OCI-LY3 (cell line): ENCODE results near the gene ZNF423.

Experiments
- EZH2phosphoT487 ChIP-seq: fragments of 200-600 bp; shearing (Covaris generic); IDR thresholded peaks from 2 replicates; pipeline ENCODE4 v1.6.1; 2018; ENCODE audit warnings: antibody characterized with exemption, mixed run types, low read depth
- TF ChIP-seq, protein P1 (sequence below): fragments of 200-600, 300-600 bp; sonication (generic); IDR thresholded peaks from 2 replicates; pipeline ENCODE4 v1.5.1; 2014; ENCODE audit warnings: antibody characterized with exemption, low read length, low read depth

DNA sequence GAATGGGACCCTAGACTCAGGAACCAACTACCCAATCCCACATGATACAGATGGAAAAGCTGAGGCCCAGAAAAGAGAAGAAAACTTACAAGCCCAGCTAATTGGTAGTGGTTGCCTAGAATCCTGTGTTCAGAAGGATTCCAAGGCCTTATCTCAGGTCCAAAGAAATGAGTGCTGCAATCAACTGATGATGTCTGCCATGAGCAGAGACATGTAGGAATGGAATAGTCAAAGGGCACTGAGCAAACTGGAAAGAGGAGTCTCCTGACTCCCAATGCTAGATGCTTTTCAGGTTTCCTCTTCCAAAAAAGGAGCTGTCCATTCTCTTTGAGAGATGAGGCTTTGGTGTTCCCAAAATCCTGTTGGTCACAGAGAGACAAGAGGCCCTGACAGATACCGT is 210.6 kb downstream of the ZNF423 start:
- TF ChIP-seq, protein P1, sequence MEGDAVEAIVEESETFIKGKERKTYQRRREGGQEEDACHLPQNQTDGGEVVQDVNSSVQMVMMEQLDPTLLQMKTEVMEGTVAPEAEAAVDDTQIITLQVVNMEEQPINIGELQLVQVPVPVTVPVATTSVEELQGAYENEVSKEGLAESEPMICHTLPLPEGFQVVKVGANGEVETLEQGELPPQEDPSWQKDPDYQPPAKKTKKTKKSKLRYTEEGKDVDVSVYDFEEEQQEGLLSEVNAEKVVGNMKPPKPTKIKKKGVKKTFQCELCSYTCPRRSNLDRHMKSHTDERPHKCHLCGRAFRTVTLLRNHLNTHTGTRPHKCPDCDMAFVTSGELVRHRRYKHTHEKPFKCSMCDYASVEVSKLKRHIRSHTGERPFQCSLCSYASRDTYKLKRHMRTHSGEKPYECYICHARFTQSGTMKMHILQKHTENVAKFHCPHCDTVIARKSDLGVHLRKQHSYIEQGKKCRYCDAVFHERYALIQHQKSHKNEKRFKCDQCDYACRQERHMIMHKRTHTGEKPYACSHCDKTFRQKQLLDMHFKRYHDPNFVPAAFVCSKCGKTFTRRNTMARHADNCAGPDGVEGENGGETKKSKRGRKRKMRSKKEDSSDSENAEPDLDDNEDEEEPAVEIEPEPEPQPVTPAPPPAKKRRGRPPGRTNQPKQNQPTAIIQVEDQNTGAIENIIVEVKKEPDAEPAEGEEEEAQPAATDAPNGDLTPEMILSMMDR, result no peak
- no peak for TF ChIP-seq EZH2phosphoT487
